Ecto neural progenitor cell (in vitro differentiated cells): ENCODE results near the gene CHRDL1.
"Not testable (repeated sequence)": the region's sequence is repeated elsewhere in the genome, so short reads cannot be mapped to it uniquely, and the experiment has no call there.

Experiments
- DNase-seq: peaks from one replicate; pipeline ENCODE4 v3.0.0-alpha.2; 2018; ENCODE audit warnings: low spot score

Gene CHRDL1

GRCh38 chrX:110795645-110796406, at the start of gene CHRDL1:
CHRDL1 (minus strand) TSS chrX:110795817; CDS start chrX:110792181, 3,636 bp downstream.
- peak; percentile 63 for DNase-seq

- peak; percentile 72 for DNase-seq
Measured at GRCh38 chrX:110836982-110837381, 41.4 kb upstream of the CHRDL1 start.

GRCh38 chrX:110836451-110836850, 40.8 kb upstream of the CHRDL1 start:
- no peak for DNase-seq

- no peak for DNase-seq
Measured at GRCh38 chrX:110836001-110836400, 40.4 kb upstream of the CHRDL1 start.

- DNase-seq, result no peak
Measured at GRCh38 chrX:110825972-110826371, 30.4 kb upstream of the CHRDL1 start.

GRCh38 chrX:110816543-110816942, 20.9 kb upstream of the CHRDL1 start:
- DNase-seq, result not testable (repeated sequence)

- DNase-seq, result no peak
Measured at GRCh38 chrX:110806145-110806544, 10.5 kb upstream of the CHRDL1 start.

GRCh38 chrX:110805303-110805702, 9.7 kb upstream of the CHRDL1 start:
- DNase-seq, result no peak

- DNase-seq, result no peak
Measured at GRCh38 chrX:110804446-110804845, 8.8 kb upstream of the CHRDL1 start.

GRCh38 chrX:110803506-110803905, 7.9 kb upstream of the CHRDL1 start:
- DNase-seq, result no peak

GRCh38 chrX:110796407-110796697, 735 bp upstream of the CHRDL1 start:
- no peak for DNase-seq

- no peak for DNase-seq
Measured at GRCh38 chrX:110794601-110795000, 1.0 kb downstream of the CHRDL1 start.

GRCh38 chrX:110791071-110791470, 4.5 kb downstream of the CHRDL1 start:
- no peak for DNase-seq

- no peak for DNase-seq
Measured at GRCh38 chrX:110786486-110786885, 9.1 kb downstream of the CHRDL1 start.

GRCh38 chrX:110759785-110760184, 35.8 kb downstream of the CHRDL1 start:
- DNase-seq, result no peak

GRCh38 chrX:110758781-110759422, 36.7 kb downstream of the CHRDL1 start:
- no peak for DNase-seq

- no peak for DNase-seq
Measured at GRCh38 chrX:110755611-110756010, 40.0 kb downstream of the CHRDL1 start.

GRCh38 chrX:110755061-110755460, 40.6 kb downstream of the CHRDL1 start:
- no peak for DNase-seq

- no peak for DNase-seq
Measured at GRCh38 chrX:110750526-110751189, 45.0 kb downstream of the CHRDL1 start.

GRCh38 chrX:110748256-110748806, 47.3 kb downstream of the CHRDL1 start:
- no peak for DNase-seq

- DNase-seq, result peak; percentile 43
Measured at GRCh38 chrX:110746014-110746413, 49.6 kb downstream of the CHRDL1 start.

- no peak for DNase-seq
Measured at GRCh38 chrX:110745288-110745687, 50.3 kb downstream of the CHRDL1 start.
